MCF 10A (cell line): ENCODE measurements around the gene AUTS2. TPM values are rescaled to one million over a fixed set of nuclear protein-coding genes. Genes with fewer than 3 reads are reported as not detected.

Source experiments
- BruUV-seq: library from RNA; stranded (reverse); fragments of 400-500 nt; replicated peaks from 2 replicates; lab custom pipeline; 2021; lab: Mats Ljungman, UMichigan
- CTCF ChIA-PET: fragments of 300-600 bp; sonication (Branson Sonifier 250); formaldehyde crosslinking; extraction: SDS; loops from one replicate; lab custom pipeline; 2021; ENCODE audit warnings: antibody characterized with exemption, inconsistent platforms; lab: Yijun Ruan, JAX
- POLR2A ChIA-PET: fragments of 300-600, 350-650 bp; sonication (Branson Sonifier 250); formaldehyde crosslinking; extraction: SDS; loops from one replicate; lab custom pipeline; 2020; ENCODE audit warnings: antibody characterized with exemption, inconsistent platforms; lab: Yijun Ruan, JAX
- DNase-seq: peaks from one replicate; pipeline ENCODE4 v3.0.0-alpha.2; 2018; ENCODE audit not compliant: unreplicated experiment
- H3K27ac Mint-ChIP-seq: one replicate; pipeline ENCODE4 v1.8.0; 2022; ENCODE audit warnings: mild to moderate bottlenecking, low read depth, mixed read lengths; ENCODE audit not compliant: unreplicated experiment
- H3K27me3 Mint-ChIP-seq: one replicate; pipeline ENCODE4 v1.8.0; 2022; ENCODE audit warnings: mixed read lengths; ENCODE audit not compliant: insufficient read depth, unreplicated experiment
- H3K36me3 Mint-ChIP-seq: one replicate; pipeline ENCODE4 v1.8.0; 2022; ENCODE audit warnings: mild to moderate bottlenecking, moderate library complexity, mixed read lengths; ENCODE audit not compliant: insufficient read depth, unreplicated experiment
- H3K4me1 Mint-ChIP-seq: one replicate; pipeline ENCODE4 v1.8.0; 2022; ENCODE audit warnings: mixed read lengths; ENCODE audit not compliant: insufficient read depth, unreplicated experiment
- H3K4me3 Mint-ChIP-seq: one replicate; pipeline ENCODE4 v1.8.0; 2022; ENCODE audit warnings: mild to moderate bottlenecking, moderate library complexity, mixed read lengths; ENCODE audit not compliant: unreplicated experiment
- H3K9me3 Mint-ChIP-seq: one replicate; pipeline ENCODE4 v1.8.0; 2022; ENCODE audit warnings: mixed read lengths; ENCODE audit not compliant: unreplicated experiment
- intact Hi-C: fragments of 100-400 bp; cut with micrococcal nuclease; formaldehyde crosslinking; loops from 2 replicates; pipeline ENCODE4 v1.14.1; 2022
- total RNA-seq: library from RNA; stranded (reverse); gene quantifications from 2 replicates; pipeline ENCODE4 v1.2.3, GENCODE V29; 2022
- TF ChIP-seq, protein P1 (sequence below): fragments of 200-600 bp; IDR thresholded peaks from one replicate; pipeline ENCODE4 v1.8.0; 2022; ENCODE audit warnings: antibody characterized with exemption, mild to moderate bottlenecking; ENCODE audit not compliant: unreplicated experiment

Gene AUTS2
- total RNA-seq, 1 experiment from 2014 or later, result 1.3 TPM

DNA sequence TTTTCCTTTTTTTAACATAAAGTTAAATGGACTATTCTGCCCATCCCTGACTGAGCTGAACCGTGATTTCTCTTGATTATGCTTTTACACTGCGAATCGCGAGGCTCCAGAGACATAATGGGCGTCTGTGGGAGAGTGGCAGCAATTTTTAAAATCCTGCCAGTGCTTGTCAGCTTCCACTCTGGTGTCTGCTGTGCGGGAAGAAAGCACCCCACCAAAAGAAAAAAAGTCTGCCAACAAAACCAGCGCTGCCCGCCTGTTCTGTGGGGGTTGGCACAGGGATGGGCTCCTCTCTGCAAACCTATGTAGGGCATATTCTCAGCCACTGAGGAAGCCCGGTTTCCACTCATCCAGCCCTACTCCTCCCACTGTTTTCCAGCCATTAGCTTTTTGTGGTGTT is 941.3 kb downstream of the AUTS2 start:
- Mint-ChIP-seq H3K4me3 (no peak overlapping the region), H3K27me3 (no peaks in the 10 kb centered on the region), H3K36me3 (no peaks in the 10 kb centered on the region), H3K27ac (no peak overlapping the region), H3K9me3 (peaks cover 27% of the 10 kb centered on the region), H3K4me1 (no peaks in the 10 kb centered on the region)
- intact Hi-C loops, result no loop called here
- TF ChIP-seq, protein P1, sequence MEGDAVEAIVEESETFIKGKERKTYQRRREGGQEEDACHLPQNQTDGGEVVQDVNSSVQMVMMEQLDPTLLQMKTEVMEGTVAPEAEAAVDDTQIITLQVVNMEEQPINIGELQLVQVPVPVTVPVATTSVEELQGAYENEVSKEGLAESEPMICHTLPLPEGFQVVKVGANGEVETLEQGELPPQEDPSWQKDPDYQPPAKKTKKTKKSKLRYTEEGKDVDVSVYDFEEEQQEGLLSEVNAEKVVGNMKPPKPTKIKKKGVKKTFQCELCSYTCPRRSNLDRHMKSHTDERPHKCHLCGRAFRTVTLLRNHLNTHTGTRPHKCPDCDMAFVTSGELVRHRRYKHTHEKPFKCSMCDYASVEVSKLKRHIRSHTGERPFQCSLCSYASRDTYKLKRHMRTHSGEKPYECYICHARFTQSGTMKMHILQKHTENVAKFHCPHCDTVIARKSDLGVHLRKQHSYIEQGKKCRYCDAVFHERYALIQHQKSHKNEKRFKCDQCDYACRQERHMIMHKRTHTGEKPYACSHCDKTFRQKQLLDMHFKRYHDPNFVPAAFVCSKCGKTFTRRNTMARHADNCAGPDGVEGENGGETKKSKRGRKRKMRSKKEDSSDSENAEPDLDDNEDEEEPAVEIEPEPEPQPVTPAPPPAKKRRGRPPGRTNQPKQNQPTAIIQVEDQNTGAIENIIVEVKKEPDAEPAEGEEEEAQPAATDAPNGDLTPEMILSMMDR, result no peak
- POLR2A ChIA-PET, result no interaction called here
- CTCF ChIA-PET, result interaction anchor here (0.6 kb wide), 1 partner anchor 699 kb away, joined by 4 read pairs; no protein-coding TSS in a partner anchor
- no peak for DNase-seq
- BruUV-seq, result no TSS peak

DNA sequence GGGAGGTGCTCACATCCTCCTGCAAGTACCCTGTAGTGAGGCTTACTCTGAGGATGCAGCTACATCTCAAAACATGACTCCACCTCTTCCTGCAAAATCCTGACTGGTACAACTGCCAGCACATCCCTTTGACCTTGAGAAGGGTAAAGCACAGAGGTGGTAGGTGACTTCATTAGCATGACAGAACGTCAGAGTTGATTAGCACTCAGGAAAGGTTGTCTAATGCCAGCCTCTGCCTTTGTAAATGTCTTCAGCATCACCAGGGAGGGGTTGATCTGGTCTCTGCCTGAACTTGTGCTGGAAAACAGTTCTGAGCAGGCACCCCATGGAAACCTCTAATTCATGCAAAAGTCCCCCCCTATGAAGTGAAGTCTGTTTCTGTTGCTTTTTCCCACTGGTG is 942.4 kb downstream of the AUTS2 start:
- DNase-seq, result no peak
- H3K4me3 Mint-ChIP-seq, result no peak overlapping the region
- H3K9me3 Mint-ChIP-seq, result peaks cover 27% of the 10 kb centered on the region
- BruUV-seq, result no TSS peak
- no peaks in the 10 kb centered on the region for H3K36me3 Mint-ChIP-seq
- POLR2A ChIA-PET, result no interaction called here
- TF ChIP-seq, protein P1, result no peak
- H3K27ac Mint-ChIP-seq, result no peak overlapping the region
- CTCF ChIA-PET, result no interaction called here
- no peaks in the 10 kb centered on the region for H3K27me3 Mint-ChIP-seq
- no peaks in the 10 kb centered on the region for H3K4me1 Mint-ChIP-seq
- intact Hi-C loops, result no loop called here

- no peak for DNase-seq
- H3K4me3 Mint-ChIP-seq, result no peak overlapping the region
- TF ChIP-seq, protein P1, result no peak
- peaks cover 30% of the 10 kb centered on the region for H3K9me3 Mint-ChIP-seq
- intact Hi-C loops, result no loop called here
- CTCF ChIA-PET, result interaction anchor here (0.6 to 1.2 kb wide), 4 partner anchors 13 to 1275 kb away, joined by 3 to 5 read pairs (median 3); no protein-coding TSS in a partner anchor
- no peaks in the 10 kb centered on the region for H3K36me3 Mint-ChIP-seq
- BruUV-seq, result no TSS peak
- no peak overlapping the region for H3K27ac Mint-ChIP-seq
- no peaks in the 10 kb centered on the region for H3K4me1 Mint-ChIP-seq
- POLR2A ChIA-PET, result no interaction called here
- H3K27me3 Mint-ChIP-seq, result no peaks in the 10 kb centered on the region
These were observed 944.6 kb downstream of the AUTS2 start for GRCh38 chr7:70542750-70543376.

DNA sequence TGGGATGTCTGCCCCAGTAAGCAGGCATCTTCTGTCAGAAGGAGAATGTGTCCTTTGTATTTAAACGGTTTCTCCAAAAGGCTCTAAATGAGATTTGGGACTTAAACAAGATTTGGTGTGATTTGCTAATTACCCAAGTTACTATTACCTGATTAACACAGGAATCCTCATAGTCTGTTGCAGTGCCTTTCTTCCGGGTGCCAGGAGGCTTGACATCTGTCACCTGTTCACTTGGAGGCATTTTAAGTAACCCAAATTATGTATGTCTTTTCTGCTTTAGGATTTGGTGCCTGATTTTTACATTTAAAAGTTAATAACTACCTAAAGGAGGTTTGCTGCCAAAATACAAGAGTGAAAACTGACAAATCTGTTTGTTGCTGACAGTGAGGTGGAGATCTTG is 945.7 kb downstream of the AUTS2 start:
- Mint-ChIP-seq H3K4me1 (no peaks in the 10 kb centered on the region), H3K27ac (no peak overlapping the region), H3K36me3 (no peaks in the 10 kb centered on the region), H3K27me3 (no peaks in the 10 kb centered on the region), H3K4me3 (no peak overlapping the region), H3K9me3 (peaks cover 25% of the 10 kb centered on the region)
- DNase-seq, result no peak
- CTCF ChIA-PET, result interaction anchor here (0.7 to 1.2 kb wide), 2 partner anchors 14 to 313 kb away, joined by 3 to 4 read pairs; no protein-coding TSS in a partner anchor
- intact Hi-C loops, result no loop called here
- POLR2A ChIA-PET, result no interaction called here
- TF ChIP-seq, protein P1, result no peak
- BruUV-seq, result no TSS peak
